ENCODE data around the gene FNIP1.

Gene FNIP1

GRCh38 chr5:131685516-131686171 lies 111.2 kb downstream of the FNIP1 start:
- no peak for DNase-seq

GRCh38 chr5:131684595-131684994 lies 112.2 kb downstream of the FNIP1 start:
- no peak overlapping the region for H3K9ac ChIP-seq (ENCODE audit: low read length)
- peaks cover 17% of the 10 kb centered on the region for H3K79me1 ChIP-seq (replicated peaks; ENCODE audit: low read length, poor library complexity, severe bottlenecking)
- H3K36me3 ChIP-seq (ENCODE audit: control insufficient read depth in 1 of 2, insufficient read depth in 2 of 2, low read depth in 1 of 2, low read length in 2 of 2), result peaks cover 6 to 76% of the 10 kb centered on the region in 2 experiments
- H2AFZ ChIP-seq (ENCODE audit: low read depth, low read length), result no peak overlapping the region
- no peaks in the 10 kb centered on the region for H3K9me3 ChIP-seq (ENCODE audit: control insufficient read depth, low read length)
- no peak overlapping the region for H3K14ac ChIP-seq (ENCODE audit: low read length in 2 of 2)
- H2BK12ac ChIP-seq (ENCODE audit: low read length in 2 of 2), result no peak overlapping the region
- H3K27me3 ChIP-seq (ENCODE audit: control insufficient read depth in 1 of 2, insufficient read depth in 1 of 2, low read length in 2 of 2), result no peaks in the 10 kb centered on the region
- H3K23ac ChIP-seq (ENCODE audit: low read length in 2 of 2), result no peak overlapping the region
- H3K18ac ChIP-seq (ENCODE audit: low read depth in 1 of 2, low read length in 2 of 2), result no peak overlapping the region
- H3K4me3 ChIP-seq (ENCODE audit: insufficient read depth in 1 of 2, low read depth in 1 of 2, low read length in 2 of 2), result no peak overlapping the region
- no peak overlapping the region for H2BK120ac ChIP-seq (ENCODE audit: low read depth, low read length)
- no peaks in the 10 kb centered on the region for H3K4me1 ChIP-seq (ENCODE audit: control insufficient read depth, insufficient read depth, low read depth, low read length)
- no peak overlapping the region for H3K27ac ChIP-seq (ENCODE audit: low read length, poor library complexity, severe bottlenecking)
- no peak overlapping the region for H4K8ac ChIP-seq (ENCODE audit: low read length)
- no peak overlapping the region for H2AK5ac ChIP-seq (ENCODE audit: low read length, severe bottlenecking)
- H3K4me2 ChIP-seq (ENCODE audit: low read length, poor library complexity, severe bottlenecking), result no peak overlapping the region
- no peak overlapping the region for H2BK15ac ChIP-seq (ENCODE audit: low read depth, poor library complexity, severe bottlenecking)
- H2BK5ac ChIP-seq (ENCODE audit: low read depth, low read length, poor library complexity, severe bottlenecking), result no peak overlapping the region
- H3K4ac ChIP-seq (ENCODE audit: low read depth in 1 of 2, low read length in 2 of 2), result no peak overlapping the region
- no peak overlapping the region for H4K91ac ChIP-seq (ENCODE audit: low read length)
- DNase-seq, result no peak

More at GRCh38 chr5:131685516-131686171, 111.2 kb downstream of the FNIP1 start:
- Histone ChIP-seq H3K18ac (ENCODE audit: low read depth in 1 of 2, low read length in 2 of 2) (no peak overlapping the region), H2AFZ (ENCODE audit: low read depth, low read length) (no peak overlapping the region), H3K14ac (ENCODE audit: low read length in 2 of 2) (no peak overlapping the region), H3K9ac (ENCODE audit: low read length) (no peak overlapping the region), H4K8ac (ENCODE audit: low read length) (no peak overlapping the region), H2BK120ac (ENCODE audit: low read depth, low read length) (no peak overlapping the region), H3K4me3 (ENCODE audit: insufficient read depth in 1 of 2, low read depth in 1 of 2, low read length in 2 of 2) (no peak overlapping the region), H2BK5ac (ENCODE audit: low read depth, low read length, poor library complexity, severe bottlenecking) (no peak overlapping the region), H3K27ac (ENCODE audit: low read length, poor library complexity, severe bottlenecking) (no peak overlapping the region), H3K79me1 (replicated peaks; ENCODE audit: low read length, poor library complexity, severe bottlenecking) (peaks cover 20% of the 10 kb centered on the region), H3K23ac (ENCODE audit: low read length in 2 of 2) (no peak overlapping the region), H3K4me2 (ENCODE audit: low read length, poor library complexity, severe bottlenecking) (no peak overlapping the region), H3K36me3 (ENCODE audit: control insufficient read depth in 1 of 2, insufficient read depth in 2 of 2, low read depth in 1 of 2, low read length in 2 of 2) (peaks cover 9 to 77% of the 10 kb centered on the region in 2 experiments), H3K9me3 (ENCODE audit: control insufficient read depth, low read length) (no peaks in the 10 kb centered on the region), H3K27me3 (ENCODE audit: control insufficient read depth in 1 of 2, insufficient read depth in 1 of 2, low read length in 2 of 2) (no peaks in the 10 kb centered on the region), H4K91ac (ENCODE audit: low read length) (no peak overlapping the region), H3K4me1 (ENCODE audit: control insufficient read depth, insufficient read depth, low read depth, low read length) (no peaks in the 10 kb centered on the region), H2BK12ac (ENCODE audit: low read length in 2 of 2) (no peak overlapping the region), H3K4ac (ENCODE audit: low read depth in 1 of 2, low read length in 2 of 2) (no peak overlapping the region), H2AK5ac (ENCODE audit: low read length, severe bottlenecking) (no peak overlapping the region), H2BK15ac (ENCODE audit: low read depth, poor library complexity, severe bottlenecking) (no peak overlapping the region)
- 97% methylated on average over 5 of the region's 7 CpGs for WGBS

GRCh38 chr5:131684051-131684450 lies 112.8 kb downstream of the FNIP1 start:
- no peak overlapping the region for H3K9ac ChIP-seq (ENCODE audit: low read length)
- H2BK5ac ChIP-seq (ENCODE audit: low read depth, low read length, poor library complexity, severe bottlenecking), result no peak overlapping the region
- no peaks in the 10 kb centered on the region for H3K4me1 ChIP-seq (ENCODE audit: control insufficient read depth, insufficient read depth, low read depth, low read length)
- H3K4ac ChIP-seq (ENCODE audit: low read depth in 1 of 2, low read length in 2 of 2), result no peak overlapping the region
- H2AK5ac ChIP-seq (ENCODE audit: low read length, severe bottlenecking), result no peak overlapping the region
- no peak overlapping the region for H3K4me2 ChIP-seq (ENCODE audit: low read length, poor library complexity, severe bottlenecking)
- no peak overlapping the region for H2AFZ ChIP-seq (ENCODE audit: low read depth, low read length)
- H4K91ac ChIP-seq (ENCODE audit: low read length), result no peak overlapping the region
- H2BK12ac ChIP-seq (ENCODE audit: low read length in 2 of 2), result no peak overlapping the region
- H3K23ac ChIP-seq (ENCODE audit: low read length in 2 of 2), result no peak overlapping the region
- H3K36me3 ChIP-seq (ENCODE audit: control insufficient read depth in 1 of 2, insufficient read depth in 2 of 2, low read depth in 1 of 2, low read length in 2 of 2), result peaks cover 6 to 76% of the 10 kb centered on the region in 2 experiments
- H3K18ac ChIP-seq (ENCODE audit: low read depth in 1 of 2, low read length in 2 of 2), result no peak overlapping the region
- H3K79me1 ChIP-seq (replicated peaks; ENCODE audit: low read length, poor library complexity, severe bottlenecking), result peaks cover 17% of the 10 kb centered on the region
- no peaks in the 10 kb centered on the region for H3K9me3 ChIP-seq (ENCODE audit: control insufficient read depth, low read length)
- H3K4me3 ChIP-seq (ENCODE audit: insufficient read depth in 1 of 2, low read depth in 1 of 2, low read length in 2 of 2), result no peak overlapping the region
- H2BK15ac ChIP-seq (ENCODE audit: low read depth, poor library complexity, severe bottlenecking), result no peak overlapping the region
- no peak for DNase-seq
- no CpG with 5 or more reads among the region's 1 CpG for WGBS
- no peaks in the 10 kb centered on the region for H3K27me3 ChIP-seq (ENCODE audit: control insufficient read depth in 1 of 2, insufficient read depth in 1 of 2, low read length in 2 of 2)
- H3K27ac ChIP-seq (ENCODE audit: low read length, poor library complexity, severe bottlenecking), result no peak overlapping the region
- H3K14ac ChIP-seq (ENCODE audit: low read length in 2 of 2), result no peak overlapping the region
- H2BK120ac ChIP-seq (ENCODE audit: low read depth, low read length), result no peak overlapping the region
- H4K8ac ChIP-seq (ENCODE audit: low read length), result no peak overlapping the region

- 100% methylated on average over 1 of the region's 2 CpGs for WGBS
- Histone ChIP-seq H3K18ac (ENCODE audit: low read depth in 1 of 2, low read length in 2 of 2) (no peak overlapping the region), H3K27ac (ENCODE audit: low read length, poor library complexity, severe bottlenecking) (no peak overlapping the region), H3K9ac (ENCODE audit: low read length) (no peak overlapping the region), H2BK15ac (ENCODE audit: low read depth, poor library complexity, severe bottlenecking) (no peak overlapping the region), H4K8ac (ENCODE audit: low read length) (no peak overlapping the region), H3K23ac (ENCODE audit: low read length in 2 of 2) (no peak overlapping the region), H2BK5ac (ENCODE audit: low read depth, low read length, poor library complexity, severe bottlenecking) (no peak overlapping the region), H3K36me3 (ENCODE audit: control insufficient read depth in 1 of 2, insufficient read depth in 2 of 2, low read depth in 1 of 2, low read length in 2 of 2) (peaks cover 8 to 78% of the 10 kb centered on the region in 2 experiments), H3K4me2 (ENCODE audit: low read length, poor library complexity, severe bottlenecking) (no peak overlapping the region), H3K14ac (ENCODE audit: low read length in 2 of 2) (no peak overlapping the region), H3K4ac (ENCODE audit: low read depth in 1 of 2, low read length in 2 of 2) (no peak overlapping the region), H3K9me3 (ENCODE audit: control insufficient read depth, low read length) (no peaks in the 10 kb centered on the region), H3K79me1 (replicated peaks; ENCODE audit: low read length, poor library complexity, severe bottlenecking) (peaks cover 16% of the 10 kb centered on the region), H2BK120ac (ENCODE audit: low read depth, low read length) (no peak overlapping the region), H2BK12ac (ENCODE audit: low read length in 2 of 2) (no peak overlapping the region), H4K91ac (ENCODE audit: low read length) (no peak overlapping the region), H3K27me3 (ENCODE audit: control insufficient read depth in 1 of 2, insufficient read depth in 1 of 2, low read length in 2 of 2) (no peaks in the 10 kb centered on the region), H3K4me1 (ENCODE audit: control insufficient read depth, insufficient read depth, low read depth, low read length) (no peaks in the 10 kb centered on the region), H2AFZ (ENCODE audit: low read depth, low read length) (no peak overlapping the region), H2AK5ac (ENCODE audit: low read length, severe bottlenecking) (no peak overlapping the region), H3K4me3 (ENCODE audit: insufficient read depth in 1 of 2, low read depth in 1 of 2, low read length in 2 of 2) (no peak overlapping the region)
- DNase-seq, result no peak
Observed at GRCh38 chr5:131682826-131683225, 114.0 kb downstream of the FNIP1 start.

All from mesenchymal stem cell (in vitro differentiated cells and primary cell).